Hair follicular keratinocyte (primary cell): Measurements from ENCODE around the gene ZFP36L2. TPM values are rescaled to one million over a fixed set of nuclear protein-coding genes. Genes with fewer than 3 reads are reported as not detected.

Experiments
- total RNA-seq: library from RNA; depleted of rRNA; stranded (reverse); fragments of >200 nt; gene quantifications from 2 replicates; pipeline ENCODE4 v1.2.3, GENCODE V29; 2015

The ZFP36L2 gene, protein sequence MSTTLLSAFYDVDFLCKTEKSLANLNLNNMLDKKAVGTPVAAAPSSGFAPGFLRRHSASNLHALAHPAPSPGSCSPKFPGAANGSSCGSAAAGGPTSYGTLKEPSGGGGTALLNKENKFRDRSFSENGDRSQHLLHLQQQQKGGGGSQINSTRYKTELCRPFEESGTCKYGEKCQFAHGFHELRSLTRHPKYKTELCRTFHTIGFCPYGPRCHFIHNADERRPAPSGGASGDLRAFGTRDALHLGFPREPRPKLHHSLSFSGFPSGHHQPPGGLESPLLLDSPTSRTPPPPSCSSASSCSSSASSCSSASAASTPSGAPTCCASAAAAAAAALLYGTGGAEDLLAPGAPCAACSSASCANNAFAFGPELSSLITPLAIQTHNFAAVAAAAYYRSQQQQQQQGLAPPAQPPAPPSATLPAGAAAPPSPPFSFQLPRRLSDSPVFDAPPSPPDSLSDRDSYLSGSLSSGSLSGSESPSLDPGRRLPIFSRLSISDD
- 54.2 and 67.8 TPM in 2 replicates for total RNA-seq

DNA sequence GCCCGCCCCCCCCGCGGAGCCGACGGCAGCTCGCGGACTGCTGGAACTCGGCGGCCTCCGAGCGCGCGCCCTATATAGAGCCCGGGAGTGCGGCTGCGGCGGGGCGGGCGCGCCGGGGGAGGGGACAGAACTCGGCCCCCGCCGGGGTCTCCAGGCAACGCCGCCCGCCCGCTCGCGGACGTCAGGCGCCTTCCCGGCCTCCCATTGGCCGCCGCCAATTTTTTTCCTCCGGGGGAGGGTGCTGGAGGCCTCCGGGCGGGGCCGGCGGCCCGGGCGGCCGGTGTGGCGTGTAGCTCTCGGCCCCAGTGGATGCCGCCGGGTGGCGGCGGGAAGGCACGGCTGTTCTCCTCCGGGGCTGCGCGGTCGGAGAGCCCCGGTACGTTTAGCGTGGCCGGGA, at the start of gene ZFP36L2:
TSS of gene ZFP36L2 (minus strand) at position 49 of the 397 bp plus-strand sequence. CDS start 291 bp downstream, outside the sequence.

